ENCODE data around the gene ZP3.
"Not testable (repeated sequence)": the region's sequence is repeated elsewhere in the genome, so short reads cannot be mapped to it uniquely, and the experiment has no call there.

ZP3 gene

GRCh38 chr7:76487969-76488368 lies 63.2 kb downstream of the ZP3 start:
- DNase-seq: not testable (repeated sequence)

Data from NCI-H446 (cell line).